ENCODE data around the gene SEC14L3. TPM values are rescaled to one million over a fixed set of nuclear protein-coding genes. Genes with fewer than 3 reads are reported as not detected.

The SEC14L3 gene
- total and polyA plus RNA-seq, 2 of the 13 experiments (the other 11 are each of a cell fraction or from before 2014, with no cell fraction given) = not detected

DNA sequence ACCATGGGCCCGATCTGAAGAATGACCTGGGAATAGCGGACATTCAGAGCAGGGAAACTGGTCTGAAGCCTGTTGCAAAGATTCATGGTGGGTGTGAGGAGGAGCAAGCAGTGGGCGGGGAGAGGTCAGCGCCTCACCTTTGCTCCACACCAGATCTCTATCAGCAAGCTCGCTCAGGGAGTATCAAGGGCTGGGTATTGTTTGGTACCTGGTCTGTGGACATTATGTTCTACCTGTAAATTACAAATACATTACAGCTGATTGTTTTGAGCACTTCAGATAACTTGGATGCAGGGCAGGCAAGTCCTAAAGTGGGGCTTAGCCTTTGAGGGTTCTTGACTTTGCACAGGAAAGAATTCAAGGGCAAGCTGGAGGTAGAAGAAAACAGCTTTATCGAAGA lies 44.5 kb upstream of the SEC14L3 start (continued):
- 0 out of 2 replicates have a peak, but pooled peaks have one; percentile 27 for TF ChIP-seq NR2F2 (IDR thresholded peaks at IDR 0.05; ENCODE audit: borderline replicate concordance, low read depth)
- TF ChIP-seq MED8 (CRISPR knock-in tag; IDR thresholded peaks at IDR 0.05; ENCODE audit: insufficient replicate concordance) = no peak
- TF ChIP-seq, protein P1, sequence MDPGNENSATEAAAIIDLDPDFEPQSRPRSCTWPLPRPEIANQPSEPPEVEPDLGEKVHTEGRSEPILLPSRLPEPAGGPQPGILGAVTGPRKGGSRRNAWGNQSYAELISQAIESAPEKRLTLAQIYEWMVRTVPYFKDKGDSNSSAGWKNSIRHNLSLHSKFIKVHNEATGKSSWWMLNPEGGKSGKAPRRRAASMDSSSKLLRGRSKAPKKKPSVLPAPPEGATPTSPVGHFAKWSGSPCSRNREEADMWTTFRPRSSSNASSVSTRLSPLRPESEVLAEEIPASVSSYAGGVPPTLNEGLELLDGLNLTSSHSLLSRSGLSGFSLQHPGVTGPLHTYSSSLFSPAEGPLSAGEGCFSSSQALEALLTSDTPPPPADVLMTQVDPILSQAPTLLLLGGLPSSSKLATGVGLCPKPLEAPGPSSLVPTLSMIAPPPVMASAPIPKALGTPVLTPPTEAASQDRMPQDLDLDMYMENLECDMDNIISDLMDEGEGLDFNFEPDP (CRISPR knock-in tag; conservative IDR thresholded peaks at IDR 0.05) = no peak
- no peak for TF ChIP-seq FIP1L1 (IDR thresholded peaks at IDR 0.05; ENCODE audit: borderline replicate concordance, insufficient read depth, low read depth, low read length)
- TF ChIP-seq, protein P2, sequence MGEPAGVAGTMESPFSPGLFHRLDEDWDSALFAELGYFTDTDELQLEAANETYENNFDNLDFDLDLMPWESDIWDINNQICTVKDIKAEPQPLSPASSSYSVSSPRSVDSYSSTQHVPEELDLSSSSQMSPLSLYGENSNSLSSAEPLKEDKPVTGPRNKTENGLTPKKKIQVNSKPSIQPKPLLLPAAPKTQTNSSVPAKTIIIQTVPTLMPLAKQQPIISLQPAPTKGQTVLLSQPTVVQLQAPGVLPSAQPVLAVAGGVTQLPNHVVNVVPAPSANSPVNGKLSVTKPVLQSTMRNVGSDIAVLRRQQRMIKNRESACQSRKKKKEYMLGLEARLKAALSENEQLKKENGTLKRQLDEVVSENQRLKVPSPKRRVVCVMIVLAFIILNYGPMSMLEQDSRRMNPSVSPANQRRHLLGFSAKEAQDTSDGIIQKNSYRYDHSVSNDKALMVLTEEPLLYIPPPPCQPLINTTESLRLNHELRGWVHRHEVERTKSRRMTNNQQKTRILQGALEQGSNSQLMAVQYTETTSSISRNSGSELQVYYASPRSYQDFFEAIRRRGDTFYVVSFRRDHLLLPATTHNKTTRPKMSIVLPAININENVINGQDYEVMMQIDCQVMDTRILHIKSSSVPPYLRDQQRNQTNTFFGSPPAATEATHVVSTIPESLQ (CRISPR knock-in tag; conservative IDR thresholded peaks at IDR 0.05) = no peak

DNA sequence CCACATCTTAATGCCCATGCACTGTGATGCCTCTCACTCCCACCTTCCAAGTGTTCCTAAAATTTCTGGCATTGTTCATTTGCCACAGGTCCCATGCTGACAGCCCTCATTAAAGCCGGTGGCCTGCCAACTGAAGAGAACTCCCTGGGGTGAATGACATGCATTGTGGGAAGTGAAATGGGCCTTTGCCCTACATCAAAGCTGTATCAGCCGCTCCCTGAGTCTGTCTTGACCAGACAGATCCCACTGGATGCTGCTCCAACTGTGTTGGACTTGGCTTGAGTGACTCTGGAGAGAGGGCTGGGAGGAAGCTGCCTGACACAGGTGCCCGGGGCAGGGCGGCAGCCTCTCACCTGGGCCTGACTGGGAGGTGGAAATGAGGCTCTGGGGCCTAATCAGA lies 42.4 kb upstream of the SEC14L3 start:
- POLR2A ChIA-PET = no interaction called here
- intact Hi-C loops (cut with micrococcal nuclease; ENCODE audit: unreplicated experiment) = no loop called here
- no peak overlapping the region for H3K4me3 ChIP-seq (replicated peaks in 1 of 3; ENCODE audit: insufficient read depth in 1 of 3, low read depth in 2 of 3, low read length in 3 of 3)
- no peak overlapping the region for H3K27ac ChIP-seq (ENCODE audit: extremely low read length, insufficient read depth, low read length)
- no peaks in the 10 kb centered on the region for H3K79me2 ChIP-seq (ENCODE audit: insufficient read depth, low read length)
- in situ Hi-C loops (cut with HindIII; ENCODE audit: extremely low pct_ligation_motif_present, low pct_unique_long_range_greater_than_20kb) = no loop called here
- no peak overlapping the region for H3K9ac ChIP-seq (ENCODE audit: insufficient read depth, low read depth, low read length)
- FAIRE-seq (no peak), ATAC-seq (peak; percentile 76), DNase-seq (ENCODE audit: low spot score) (no peak)
- CTCF ChIA-PET (ENCODE audit: low intra/inter-chr PET ratio, low total read pairs) = no interaction called here
- H3K27me3 ChIP-seq (ENCODE audit: control insufficient read depth in 1 of 2, insufficient read depth in 2 of 2, low read length in 2 of 2) = 0 out of 5 replicates have a peak, but pooled peaks cover 1 to 4% of the 10 kb centered on the region in 2 experiments
- no TSS peak for BruUV-seq (replicated peaks)
- no peak overlapping the region for H2AFZ ChIP-seq (ENCODE audit: low read length)
- H3K4me2 ChIP-seq (ENCODE audit: low read depth, low read length) = no peak overlapping the region
- WGBS (ENCODE audit: low lambda C conversion rate) = 0% methylated on average over 1 of the region's 4 CpGs
- H3K4me1 ChIP-seq (ENCODE audit: insufficient read depth, low read length) = peaks cover 40% of the 10 kb centered on the region
- no peaks in the 10 kb centered on the region for H3K36me3 ChIP-seq (replicated peaks in 1 of 2; ENCODE audit: control insufficient read depth in 1 of 2, insufficient read depth in 2 of 2, low read length in 2 of 2)
- no peak for TF ChIP-seq PTBP1 (IDR thresholded peaks at IDR 0.05; ENCODE audit: low read depth, low read length, poor library complexity, severe bottlenecking)
- TF ChIP-seq ADNP (CRISPR knock-in tag; IDR thresholded peaks at IDR 0.05) = no peak
- no peak for TF ChIP-seq SAP130 (CRISPR knock-in tag; IDR thresholded peaks at IDR 0.05; ENCODE audit: low read depth)
- TF ChIP-seq, protein P3, sequence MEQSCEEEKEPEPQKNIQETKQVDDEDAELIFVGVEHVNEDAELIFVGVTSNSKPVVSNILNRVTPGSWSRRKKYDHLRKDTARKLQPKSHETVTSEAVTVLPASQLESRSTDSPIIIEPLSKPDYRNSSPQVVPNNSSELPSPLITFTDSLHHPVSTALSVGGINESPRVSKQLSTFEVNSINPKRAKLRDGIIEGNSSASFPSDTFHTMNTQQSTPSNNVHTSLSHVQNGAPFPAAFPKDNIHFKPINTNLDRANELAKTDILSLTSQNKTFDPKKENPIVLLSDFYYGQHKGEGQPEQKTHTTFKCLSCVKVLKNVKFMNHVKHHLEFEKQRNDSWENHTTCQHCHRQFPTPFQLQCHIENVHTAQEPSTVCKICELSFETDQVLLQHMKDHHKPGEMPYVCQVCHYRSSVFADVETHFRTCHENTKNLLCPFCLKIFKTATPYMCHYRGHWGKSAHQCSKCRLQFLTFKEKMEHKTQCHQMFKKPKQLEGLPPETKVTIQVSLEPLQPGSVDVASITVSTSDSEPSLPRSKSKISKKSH (CRISPR knock-in tag; IDR thresholded peaks at IDR 0.05; ENCODE audit: borderline replicate concordance) = no peak
- TF ChIP-seq PPARG (CRISPR knock-in tag; conservative IDR thresholded peaks at IDR 0.05) = no peak
- TF ChIP-seq, protein P4, sequence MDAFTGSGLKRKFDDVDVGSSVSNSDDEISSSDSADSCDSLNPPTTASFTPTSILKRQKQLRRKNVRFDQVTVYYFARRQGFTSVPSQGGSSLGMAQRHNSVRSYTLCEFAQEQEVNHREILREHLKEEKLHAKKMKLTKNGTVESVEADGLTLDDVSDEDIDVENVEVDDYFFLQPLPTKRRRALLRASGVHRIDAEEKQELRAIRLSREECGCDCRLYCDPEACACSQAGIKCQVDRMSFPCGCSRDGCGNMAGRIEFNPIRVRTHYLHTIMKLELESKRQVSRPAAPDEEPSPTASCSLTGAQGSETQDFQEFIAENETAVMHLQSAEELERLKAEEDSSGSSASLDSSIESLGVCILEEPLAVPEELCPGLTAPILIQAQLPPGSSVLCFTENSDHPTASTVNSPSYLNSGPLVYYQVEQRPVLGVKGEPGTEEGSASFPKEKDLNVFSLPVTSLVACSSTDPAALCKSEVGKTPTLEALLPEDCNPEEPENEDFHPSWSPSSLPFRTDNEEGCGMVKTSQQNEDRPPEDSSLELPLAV (CRISPR knock-in tag; conservative IDR thresholded peaks at IDR 0.05; ENCODE audit: low read depth) = no peak
- TF ChIP-seq HCFC1 (IDR thresholded peaks at IDR 0.05; ENCODE audit: low read depth, low read length) = no peak
- no peak for TF ChIP-seq ZNF510 (CRISPR knock-in tag; IDR thresholded peaks at IDR 0.05; ENCODE audit: low read depth)
- TF ChIP-seq ZNF335 (CRISPR knock-in tag; IDR thresholded peaks at IDR 0.05) = no peak
- H4K20me1 ChIP-seq (ENCODE audit: insufficient read depth, low read length) = no peaks in the 10 kb centered on the region
- no peaks in the 10 kb centered on the region for H3K9me3 ChIP-seq (ENCODE audit: low read length)

Measured in HepG2 (cell line).